NB4 (cell line): ENCODE data around the gene PRM2.

Experiments used
- POLR2A ChIP-seq: IDR thresholded peaks from 2 replicates; pipeline ENCODE4 v1.6.1; 2011; ENCODE audit warnings: mild to moderate bottlenecking; ENCODE audit not compliant: insufficient read length; ENCODE audit errors: extremely low read depth
- TF ChIP-seq, protein P1 (sequence below): IDR thresholded peaks from one replicate; pipeline ENCODE4 v1.5.1; 2012; ENCODE audit warnings: low read depth, low read length

DNA sequence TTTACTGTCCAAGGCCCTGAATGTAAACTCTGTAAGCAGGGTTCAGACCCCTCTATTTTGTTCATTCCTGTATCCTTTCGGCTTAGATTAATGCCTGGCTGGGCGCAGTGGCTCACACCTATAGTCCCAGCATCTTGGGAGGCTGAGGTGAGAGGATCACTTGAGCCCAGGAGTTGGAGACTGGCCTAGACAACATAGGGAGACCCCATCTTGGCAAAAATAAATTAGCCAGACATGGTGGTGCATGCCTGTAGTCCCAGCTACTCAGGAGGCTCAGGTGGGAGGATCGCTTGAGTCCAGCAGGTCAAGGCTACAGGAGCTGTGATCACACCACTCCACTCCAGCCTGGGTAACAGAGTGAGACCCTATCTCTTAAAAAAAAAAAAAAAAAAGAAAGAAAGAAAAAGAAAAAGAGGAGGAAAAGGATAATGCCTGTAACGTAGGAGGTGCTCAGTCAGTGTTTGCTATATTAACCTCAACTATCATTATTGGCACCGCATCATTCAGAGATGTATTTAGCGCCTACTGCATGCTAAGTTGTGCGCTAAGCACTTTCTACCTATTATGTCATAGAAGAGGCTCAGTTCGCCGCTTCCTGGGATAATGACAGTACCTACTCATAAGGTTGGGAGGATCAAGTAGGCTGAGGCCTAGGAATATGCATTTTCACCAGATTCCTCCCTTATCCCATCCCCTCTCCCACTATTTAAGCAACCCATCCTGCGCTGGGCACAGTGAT, 25.3 kb downstream of the PRM2 start:
- TF ChIP-seq, protein P1, sequence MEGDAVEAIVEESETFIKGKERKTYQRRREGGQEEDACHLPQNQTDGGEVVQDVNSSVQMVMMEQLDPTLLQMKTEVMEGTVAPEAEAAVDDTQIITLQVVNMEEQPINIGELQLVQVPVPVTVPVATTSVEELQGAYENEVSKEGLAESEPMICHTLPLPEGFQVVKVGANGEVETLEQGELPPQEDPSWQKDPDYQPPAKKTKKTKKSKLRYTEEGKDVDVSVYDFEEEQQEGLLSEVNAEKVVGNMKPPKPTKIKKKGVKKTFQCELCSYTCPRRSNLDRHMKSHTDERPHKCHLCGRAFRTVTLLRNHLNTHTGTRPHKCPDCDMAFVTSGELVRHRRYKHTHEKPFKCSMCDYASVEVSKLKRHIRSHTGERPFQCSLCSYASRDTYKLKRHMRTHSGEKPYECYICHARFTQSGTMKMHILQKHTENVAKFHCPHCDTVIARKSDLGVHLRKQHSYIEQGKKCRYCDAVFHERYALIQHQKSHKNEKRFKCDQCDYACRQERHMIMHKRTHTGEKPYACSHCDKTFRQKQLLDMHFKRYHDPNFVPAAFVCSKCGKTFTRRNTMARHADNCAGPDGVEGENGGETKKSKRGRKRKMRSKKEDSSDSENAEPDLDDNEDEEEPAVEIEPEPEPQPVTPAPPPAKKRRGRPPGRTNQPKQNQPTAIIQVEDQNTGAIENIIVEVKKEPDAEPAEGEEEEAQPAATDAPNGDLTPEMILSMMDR = no peak
- TF ChIP-seq POLR2A = no peak
